ENCODE data around the gene DNAH6.

- TF ChIP-seq NRF1 (conservative IDR thresholded peaks at IDR 0.05; ENCODE audit: low read depth, low read length) (no peak), KDM1A (IDR thresholded peaks at IDR 0.05; ENCODE audit: borderline replicate concordance) (no peak), RFX5 (IDR thresholded peaks at IDR 0.05; ENCODE audit: low read depth, low read length) (no peak), RBBP5 (conservative IDR thresholded peaks at IDR 0.05) (no peak), CREB1 (IDR thresholded peaks at IDR 0.05; ENCODE audit: low read depth) (no peak), BACH1 (IDR thresholded peaks at IDR 0.05; ENCODE audit: borderline replicate concordance) (no peak)
- TF ChIP-seq, protein P1, sequence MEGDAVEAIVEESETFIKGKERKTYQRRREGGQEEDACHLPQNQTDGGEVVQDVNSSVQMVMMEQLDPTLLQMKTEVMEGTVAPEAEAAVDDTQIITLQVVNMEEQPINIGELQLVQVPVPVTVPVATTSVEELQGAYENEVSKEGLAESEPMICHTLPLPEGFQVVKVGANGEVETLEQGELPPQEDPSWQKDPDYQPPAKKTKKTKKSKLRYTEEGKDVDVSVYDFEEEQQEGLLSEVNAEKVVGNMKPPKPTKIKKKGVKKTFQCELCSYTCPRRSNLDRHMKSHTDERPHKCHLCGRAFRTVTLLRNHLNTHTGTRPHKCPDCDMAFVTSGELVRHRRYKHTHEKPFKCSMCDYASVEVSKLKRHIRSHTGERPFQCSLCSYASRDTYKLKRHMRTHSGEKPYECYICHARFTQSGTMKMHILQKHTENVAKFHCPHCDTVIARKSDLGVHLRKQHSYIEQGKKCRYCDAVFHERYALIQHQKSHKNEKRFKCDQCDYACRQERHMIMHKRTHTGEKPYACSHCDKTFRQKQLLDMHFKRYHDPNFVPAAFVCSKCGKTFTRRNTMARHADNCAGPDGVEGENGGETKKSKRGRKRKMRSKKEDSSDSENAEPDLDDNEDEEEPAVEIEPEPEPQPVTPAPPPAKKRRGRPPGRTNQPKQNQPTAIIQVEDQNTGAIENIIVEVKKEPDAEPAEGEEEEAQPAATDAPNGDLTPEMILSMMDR (IDR thresholded peaks at IDR 0.05 in 2 of 3, conservative IDR thresholded peaks at IDR 0.05 in 1 of 3; ENCODE audit: control insufficient read depth in 2 of 3, extremely low read depth in 1 of 3, insufficient read depth in 1 of 3, low read depth in 3 of 3, low read length in 3 of 3), result no peak
- TF ChIP-seq, protein P2, sequence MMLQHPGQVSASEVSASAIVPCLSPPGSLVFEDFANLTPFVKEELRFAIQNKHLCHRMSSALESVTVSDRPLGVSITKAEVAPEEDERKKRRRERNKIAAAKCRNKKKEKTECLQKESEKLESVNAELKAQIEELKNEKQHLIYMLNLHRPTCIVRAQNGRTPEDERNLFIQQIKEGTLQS (IDR thresholded peaks at IDR 0.05; ENCODE audit: borderline replicate concordance, extremely low read depth, low read depth, low read length), result no peak
Observed at GRCh38 chr2:84546551-84546950, 30.3 kb downstream of the DNAH6 start.

All from GM12878 (cell line).